ENCODE results near the gene TBL1XR1.

- TF ChIP-seq, protein P1, sequence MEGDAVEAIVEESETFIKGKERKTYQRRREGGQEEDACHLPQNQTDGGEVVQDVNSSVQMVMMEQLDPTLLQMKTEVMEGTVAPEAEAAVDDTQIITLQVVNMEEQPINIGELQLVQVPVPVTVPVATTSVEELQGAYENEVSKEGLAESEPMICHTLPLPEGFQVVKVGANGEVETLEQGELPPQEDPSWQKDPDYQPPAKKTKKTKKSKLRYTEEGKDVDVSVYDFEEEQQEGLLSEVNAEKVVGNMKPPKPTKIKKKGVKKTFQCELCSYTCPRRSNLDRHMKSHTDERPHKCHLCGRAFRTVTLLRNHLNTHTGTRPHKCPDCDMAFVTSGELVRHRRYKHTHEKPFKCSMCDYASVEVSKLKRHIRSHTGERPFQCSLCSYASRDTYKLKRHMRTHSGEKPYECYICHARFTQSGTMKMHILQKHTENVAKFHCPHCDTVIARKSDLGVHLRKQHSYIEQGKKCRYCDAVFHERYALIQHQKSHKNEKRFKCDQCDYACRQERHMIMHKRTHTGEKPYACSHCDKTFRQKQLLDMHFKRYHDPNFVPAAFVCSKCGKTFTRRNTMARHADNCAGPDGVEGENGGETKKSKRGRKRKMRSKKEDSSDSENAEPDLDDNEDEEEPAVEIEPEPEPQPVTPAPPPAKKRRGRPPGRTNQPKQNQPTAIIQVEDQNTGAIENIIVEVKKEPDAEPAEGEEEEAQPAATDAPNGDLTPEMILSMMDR (IDR thresholded peaks at IDR 0.05) = no peak
- TF ChIP-seq POLR2A (IDR thresholded peaks at IDR 0.05) = no peak
These were observed at the start of gene TBL1XR1 for GRCh38 chr3:177197041-177197726.
